AG09319 (cell line): Measurements from ENCODE around the gene AIFM3.

ENCODE experiments used
- DNase-seq: peaks from one replicate; pipeline ENCODE4 v3.0.0-alpha.2; 2010; ENCODE audit warnings: low read depth; ENCODE audit errors: extremely low read depth
- TF ChIP-seq, protein P1 (sequence below): IDR thresholded peaks from 2 replicates; pipeline ENCODE4 v1.5.1; 2011; ENCODE audit warnings: low read depth, mild to moderate bottlenecking, inconsistent platforms, low read length, moderate library complexity

Gene AIFM3

DNA sequence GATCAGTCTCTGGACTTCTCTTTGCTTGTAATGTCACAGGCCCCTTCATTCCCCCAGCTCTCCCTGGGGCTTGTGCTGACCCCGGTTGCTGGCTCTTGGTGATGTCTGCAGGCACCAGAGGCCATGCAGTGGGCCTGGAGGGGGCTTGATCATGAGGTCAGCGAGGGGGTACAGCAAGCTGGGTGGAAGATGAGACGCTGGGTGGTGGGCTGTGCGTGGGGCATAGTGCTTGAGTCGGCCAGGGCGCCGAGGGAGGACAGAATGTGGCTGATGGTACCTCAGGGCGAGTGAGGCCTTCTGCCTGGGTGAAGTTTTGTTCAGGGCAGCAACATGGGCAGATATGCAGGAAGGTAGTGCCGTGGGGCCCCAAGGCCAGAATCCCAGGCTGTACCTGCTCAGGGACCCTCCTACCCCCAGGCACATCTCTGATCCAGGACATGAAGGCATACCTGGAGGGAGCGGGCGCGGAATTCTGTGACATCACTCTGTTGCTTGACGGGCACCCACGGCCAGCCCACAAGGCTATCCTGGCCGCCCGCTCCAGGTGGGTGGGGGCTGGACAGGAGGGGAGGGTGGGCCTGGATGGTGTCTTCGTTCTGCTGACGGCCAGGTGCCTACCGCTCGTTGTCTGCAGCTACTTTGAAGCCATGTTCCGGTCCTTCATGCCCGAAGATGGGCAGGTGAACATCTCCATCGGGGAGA is 28.4 kb downstream of the AIFM3 start:
- no peak for DNase-seq
- TF ChIP-seq, protein P1, sequence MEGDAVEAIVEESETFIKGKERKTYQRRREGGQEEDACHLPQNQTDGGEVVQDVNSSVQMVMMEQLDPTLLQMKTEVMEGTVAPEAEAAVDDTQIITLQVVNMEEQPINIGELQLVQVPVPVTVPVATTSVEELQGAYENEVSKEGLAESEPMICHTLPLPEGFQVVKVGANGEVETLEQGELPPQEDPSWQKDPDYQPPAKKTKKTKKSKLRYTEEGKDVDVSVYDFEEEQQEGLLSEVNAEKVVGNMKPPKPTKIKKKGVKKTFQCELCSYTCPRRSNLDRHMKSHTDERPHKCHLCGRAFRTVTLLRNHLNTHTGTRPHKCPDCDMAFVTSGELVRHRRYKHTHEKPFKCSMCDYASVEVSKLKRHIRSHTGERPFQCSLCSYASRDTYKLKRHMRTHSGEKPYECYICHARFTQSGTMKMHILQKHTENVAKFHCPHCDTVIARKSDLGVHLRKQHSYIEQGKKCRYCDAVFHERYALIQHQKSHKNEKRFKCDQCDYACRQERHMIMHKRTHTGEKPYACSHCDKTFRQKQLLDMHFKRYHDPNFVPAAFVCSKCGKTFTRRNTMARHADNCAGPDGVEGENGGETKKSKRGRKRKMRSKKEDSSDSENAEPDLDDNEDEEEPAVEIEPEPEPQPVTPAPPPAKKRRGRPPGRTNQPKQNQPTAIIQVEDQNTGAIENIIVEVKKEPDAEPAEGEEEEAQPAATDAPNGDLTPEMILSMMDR = no peak

- no peak for DNase-seq
- TF ChIP-seq, protein P1 = no peak
These were observed 29.0 kb downstream of the AIFM3 start for GRCh38 chr22:20996031-20996410.

GRCh38 chr22:20996598-20997535 is 29.8 kb downstream of the AIFM3 start:
- DNase-seq = no peak
- TF ChIP-seq, protein P1 = no peak

DNA sequence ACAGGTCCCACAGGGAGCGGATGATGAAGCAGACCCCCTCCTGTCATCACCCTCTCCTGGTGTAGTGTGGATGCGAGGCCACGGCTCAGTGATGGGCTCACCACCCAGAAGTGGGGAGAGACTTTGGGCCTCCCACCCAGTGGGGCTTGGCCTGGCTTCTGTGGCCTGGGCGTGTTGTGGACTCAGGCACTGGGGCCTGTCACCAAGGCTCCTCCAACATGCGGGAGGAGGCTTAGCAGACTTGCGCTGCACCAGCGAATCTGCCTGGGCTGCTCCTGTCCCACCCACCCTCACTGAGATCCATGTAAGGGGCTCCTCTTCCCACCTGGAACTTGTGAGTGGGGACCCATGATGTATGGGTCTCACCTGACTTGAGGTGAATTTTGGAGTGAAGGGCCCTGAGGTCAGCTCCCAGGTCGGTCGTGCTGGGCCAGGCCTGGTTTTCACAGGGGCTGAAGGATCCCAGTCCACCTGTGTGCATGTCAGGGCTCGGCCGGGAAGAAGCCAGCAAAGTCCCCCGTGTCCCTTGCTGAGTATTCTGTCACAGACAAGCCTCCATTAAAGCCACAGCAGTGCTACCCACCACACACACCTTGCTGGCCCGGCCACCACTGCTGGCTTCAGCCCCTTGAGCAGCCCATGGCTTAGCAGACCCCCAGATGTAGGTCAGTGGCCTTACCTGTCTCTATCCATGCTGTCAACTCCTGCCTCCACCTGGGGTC is 30.6 kb downstream of the AIFM3 start:
- DNase-seq = no peak
- TF ChIP-seq, protein P1 = no peak

- DNase-seq = no peak
- TF ChIP-seq, protein P1 = no peak
These were observed 31.6 kb downstream of the AIFM3 start for GRCh38 chr22:20998411-20999336.

DNA sequence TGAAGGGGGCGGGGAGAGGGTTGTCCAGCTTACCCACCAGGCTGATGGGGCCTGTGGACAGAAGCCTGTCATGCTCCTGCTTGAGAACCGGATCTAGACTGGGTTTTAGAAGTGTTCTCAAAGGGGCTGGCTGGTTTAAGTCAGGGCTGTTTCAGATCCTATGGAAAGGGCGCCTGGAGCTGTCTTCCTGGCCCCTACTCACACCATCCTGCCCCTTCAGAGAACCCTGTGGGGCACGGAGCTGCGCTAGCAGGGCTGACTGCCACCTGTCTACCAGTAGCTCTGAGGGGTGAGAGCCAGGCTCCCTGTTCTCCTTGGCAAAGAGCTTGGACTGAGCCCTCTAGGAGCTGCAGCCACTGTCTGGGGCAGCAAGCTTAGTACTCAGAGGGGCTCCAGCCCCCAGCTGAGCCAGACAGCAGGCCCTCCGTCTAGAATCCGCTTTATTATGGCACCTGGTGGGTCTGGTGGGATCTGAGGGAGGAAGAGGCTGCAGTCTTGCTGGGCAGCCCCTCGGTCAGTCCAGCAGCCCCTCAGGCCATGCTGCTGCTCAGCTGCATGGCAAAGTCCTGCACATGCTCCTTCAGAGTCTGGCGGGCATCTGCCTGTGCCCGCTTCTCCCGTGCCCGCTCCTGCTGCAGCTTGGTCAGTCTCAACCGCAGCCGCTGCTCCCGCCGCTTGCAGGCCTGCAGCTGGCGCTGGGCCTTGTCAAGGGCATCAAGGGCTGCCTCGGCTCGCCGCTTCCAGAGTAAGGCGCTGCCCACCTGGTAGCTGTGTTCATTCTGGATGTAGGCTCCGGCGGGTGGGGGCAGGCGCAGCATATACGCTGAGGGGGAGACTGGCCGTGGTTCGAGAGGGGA is 32.5 kb downstream of the AIFM3 start:
- no peak for DNase-seq
- TF ChIP-seq, protein P1 = no peak
